Measurements from ENCODE around the gene ZNF836.

ZNF836 gene

GRCh38 chr19:52187407-52187806 is 16.0 kb upstream of the ZNF836 start:
- DNase-seq, result no peak

- DNase-seq, result no peak
Measured at GRCh38 chr19:52176574-52176973, 5.2 kb upstream of the ZNF836 start.

GRCh38 chr19:52172347-52172746 is 926 bp upstream of the ZNF836 start:
- no peak for DNase-seq

- DNase-seq, result no peak
Measured at GRCh38 chr19:52170863-52171320, 529 bp downstream of the ZNF836 start.

DNA sequence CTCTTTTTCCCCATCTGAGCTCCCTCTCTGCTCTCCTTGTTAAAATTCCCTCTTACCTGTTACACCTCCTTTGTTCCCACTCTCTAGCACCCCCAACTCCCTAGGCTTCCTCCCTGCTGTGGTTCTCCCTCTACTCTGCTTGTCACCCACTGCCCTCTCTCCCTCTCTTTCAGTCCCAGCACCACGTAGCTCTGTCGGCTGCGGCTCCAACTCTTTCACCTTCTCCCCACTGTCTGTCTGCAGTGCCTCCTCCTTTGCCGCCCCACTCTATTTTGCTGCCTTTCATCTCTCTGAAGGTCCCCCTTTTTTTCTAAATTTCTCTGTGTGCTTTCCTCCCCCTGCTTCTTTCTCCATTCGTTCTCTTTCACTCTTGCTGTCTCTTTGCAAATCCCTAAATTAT is 1.1 kb downstream of the ZNF836 start:
- DNase-seq, result no peak

GRCh38 chr19:52155596-52156359 is 15.6 kb downstream of the ZNF836 start:
- no peak for DNase-seq

DNA sequence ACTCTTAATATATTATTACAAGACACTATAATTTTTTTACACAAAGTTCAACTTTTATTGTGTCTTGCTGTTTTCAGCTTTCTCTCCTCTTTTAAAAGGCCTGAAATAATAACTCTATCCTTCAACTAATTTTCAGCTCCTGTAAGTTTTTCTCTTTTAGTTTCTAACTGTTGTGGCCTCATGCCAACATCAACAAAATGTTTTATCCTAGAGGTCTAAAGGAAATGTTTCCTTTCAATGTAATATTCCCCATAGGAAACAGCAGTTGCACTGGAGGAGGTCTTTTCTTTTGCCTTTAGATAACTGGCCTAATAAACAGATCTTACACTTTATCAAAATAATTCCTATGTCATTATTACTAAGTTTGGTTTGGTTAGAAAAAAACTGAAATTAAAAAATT is 23.2 kb downstream of the ZNF836 start:
- DNase-seq, result no peak

DNA sequence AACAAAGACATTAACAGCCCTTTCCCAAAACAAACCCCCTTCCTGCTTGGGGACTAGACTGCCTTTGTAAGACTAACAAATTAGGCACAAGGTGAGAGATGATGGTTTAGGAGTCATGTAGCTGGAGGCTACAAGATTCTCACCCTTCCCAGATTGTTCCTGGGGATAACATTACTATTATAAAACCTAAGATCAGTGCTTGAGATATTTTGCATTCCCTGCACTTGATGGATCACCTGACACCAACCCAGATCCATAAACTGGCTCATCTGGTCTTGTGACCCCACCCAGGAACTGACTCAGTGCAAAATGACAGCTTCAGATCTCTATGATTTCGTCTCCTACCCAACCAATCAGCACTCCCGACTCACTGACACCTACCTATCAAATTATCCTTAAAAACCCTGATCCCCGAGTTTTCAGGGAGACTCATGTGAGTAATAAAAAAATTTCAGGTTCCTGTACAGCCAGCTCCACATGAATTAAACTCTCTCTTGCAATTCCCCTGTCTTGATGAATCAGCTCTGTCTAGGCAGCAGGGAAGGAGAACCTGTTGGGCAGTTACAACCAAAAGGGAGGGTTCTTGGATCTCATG is 29.3 kb downstream of the ZNF836 start:
- no peak for DNase-seq

DNA sequence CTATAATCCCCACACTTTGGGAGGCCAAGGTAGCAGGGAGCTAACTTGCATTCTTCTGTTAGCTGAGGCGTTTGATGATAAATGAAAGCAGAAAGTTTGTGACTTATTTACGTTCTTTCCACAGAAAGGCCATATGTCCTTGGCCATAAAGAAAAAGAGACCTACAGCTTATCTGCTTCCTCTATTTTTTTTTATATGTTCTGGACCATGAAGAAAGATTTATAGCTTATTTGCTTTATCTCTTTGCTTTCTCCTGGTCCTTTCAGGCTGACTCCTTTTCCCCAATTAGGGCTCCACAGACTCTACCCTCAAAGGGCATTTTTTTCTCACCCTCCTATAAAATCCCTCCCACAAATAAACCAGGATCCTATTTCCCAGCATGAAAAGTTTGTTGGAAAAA is 30.2 kb downstream of the ZNF836 start:
- no peak for DNase-seq

DNA sequence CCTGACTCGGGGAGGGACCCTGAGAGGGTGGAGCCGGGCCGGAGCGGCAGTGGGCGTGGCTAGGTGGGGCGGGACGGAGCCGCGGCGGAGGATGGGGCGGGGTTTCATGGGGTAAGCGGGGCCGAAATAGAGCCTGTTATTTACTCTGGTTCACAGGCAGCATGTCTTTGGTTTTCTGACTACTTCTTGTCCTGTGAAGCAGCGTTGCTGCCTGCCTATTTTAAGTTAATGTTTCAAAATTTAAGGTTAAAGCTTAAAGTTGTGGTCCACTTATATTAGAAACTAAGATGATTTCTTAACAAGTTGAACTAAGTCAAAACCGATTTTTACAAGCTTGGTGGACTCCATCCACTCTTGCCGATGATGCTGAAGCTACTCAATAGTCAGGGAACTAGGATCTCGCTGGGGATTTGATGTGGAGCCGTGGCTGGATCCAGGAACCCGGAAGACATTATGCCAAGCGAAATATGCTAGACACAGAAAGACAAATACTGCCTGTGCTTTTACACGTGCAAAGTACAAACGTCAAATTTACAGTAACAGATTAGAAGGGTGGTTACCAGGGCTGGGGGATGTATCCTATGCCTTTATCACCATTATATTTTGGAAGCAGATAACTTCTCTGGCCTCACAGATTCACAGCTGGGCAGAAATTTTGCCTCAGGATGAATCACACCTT is 31.2 kb downstream of the ZNF836 start:
- DNase-seq, result no peak

GRCh38 chr19:52139252-52140031 is 32.0 kb downstream of the ZNF836 start, which contains the start of gene ZNF616:
Gene ZNF616 (minus strand): TSS chr19:52139938. CDS start chr19:52130512, 9,426 bp downstream.
- DNase-seq, result peak; percentile 85

- no peak for DNase-seq
Measured at GRCh38 chr19:52138983-52139251, 32.5 kb downstream of the ZNF836 start.

DNA sequence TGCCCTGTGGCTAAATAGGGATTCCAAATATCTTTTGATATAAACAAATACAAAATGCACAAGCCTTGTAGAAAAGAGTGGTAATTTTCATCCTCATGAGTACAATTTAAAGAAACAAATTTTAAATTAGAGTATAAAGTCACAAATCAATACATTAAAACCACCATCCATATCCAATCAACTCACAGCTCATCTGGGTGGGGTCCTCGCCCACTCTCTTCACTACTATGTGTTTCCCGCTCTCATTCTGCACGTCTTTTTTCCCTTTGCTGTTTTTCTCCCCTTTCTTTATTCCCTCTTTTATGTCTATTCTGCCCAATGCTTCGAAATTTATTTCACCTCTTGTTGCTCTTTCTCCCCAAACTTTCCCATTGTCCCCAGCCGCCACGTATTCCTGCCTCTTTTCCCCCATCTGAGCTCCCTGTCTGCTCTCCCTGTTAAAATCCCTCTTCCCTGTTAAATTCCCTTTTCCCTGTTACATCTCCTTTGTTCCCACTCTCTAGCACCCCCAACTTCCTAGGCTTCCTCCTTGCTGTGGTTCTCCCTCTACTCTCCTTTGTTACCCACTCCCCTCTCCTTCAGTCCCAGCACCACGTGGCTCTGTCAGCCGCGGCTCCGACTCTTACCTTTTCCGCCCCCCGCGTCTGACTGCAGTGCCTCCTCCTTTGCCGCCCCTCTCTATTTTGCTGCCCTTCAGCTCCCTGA is 33.0 kb downstream of the ZNF836 start:
- DNase-seq, result no peak

DNA sequence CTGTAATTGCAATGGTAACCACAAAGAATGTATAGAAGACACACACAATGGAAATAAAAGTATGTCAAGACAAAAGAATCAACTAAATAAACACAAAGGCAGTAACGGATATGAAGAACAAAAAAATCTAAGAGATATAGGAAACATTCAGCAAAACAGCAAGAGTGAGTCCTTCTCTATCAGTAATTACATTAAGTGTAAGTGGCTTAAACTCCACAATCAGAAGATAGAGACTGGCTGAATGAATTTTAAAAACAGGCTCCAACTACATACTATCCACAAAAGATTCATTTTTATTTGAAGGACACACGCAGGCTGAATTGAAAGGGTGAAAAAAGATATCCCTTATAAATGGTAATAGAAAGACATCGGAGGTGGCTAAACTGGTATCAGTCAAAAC is 51.1 kb downstream of the ZNF836 start:
- DNase-seq, result no peak

GRCh38 chr19:52115526-52116053 is 55.8 kb downstream of the ZNF836 start:
- DNase-seq, result no peak

- no peak for DNase-seq
Measured at GRCh38 chr19:52114691-52115090, 56.7 kb downstream of the ZNF836 start.

GRCh38 chr19:52112624-52113023 is 58.8 kb downstream of the ZNF836 start:
- DNase-seq, result no peak

- DNase-seq, result no peak
Measured at GRCh38 chr19:52110780-52111179, 60.6 kb downstream of the ZNF836 start.

Measured in GOT3 (cell line).